ENCODE results near the gene LTA.
A peak's percentile ranks its signal among the peaks of the same experiment; 100 is the strongest.

LTA gene

DNA sequence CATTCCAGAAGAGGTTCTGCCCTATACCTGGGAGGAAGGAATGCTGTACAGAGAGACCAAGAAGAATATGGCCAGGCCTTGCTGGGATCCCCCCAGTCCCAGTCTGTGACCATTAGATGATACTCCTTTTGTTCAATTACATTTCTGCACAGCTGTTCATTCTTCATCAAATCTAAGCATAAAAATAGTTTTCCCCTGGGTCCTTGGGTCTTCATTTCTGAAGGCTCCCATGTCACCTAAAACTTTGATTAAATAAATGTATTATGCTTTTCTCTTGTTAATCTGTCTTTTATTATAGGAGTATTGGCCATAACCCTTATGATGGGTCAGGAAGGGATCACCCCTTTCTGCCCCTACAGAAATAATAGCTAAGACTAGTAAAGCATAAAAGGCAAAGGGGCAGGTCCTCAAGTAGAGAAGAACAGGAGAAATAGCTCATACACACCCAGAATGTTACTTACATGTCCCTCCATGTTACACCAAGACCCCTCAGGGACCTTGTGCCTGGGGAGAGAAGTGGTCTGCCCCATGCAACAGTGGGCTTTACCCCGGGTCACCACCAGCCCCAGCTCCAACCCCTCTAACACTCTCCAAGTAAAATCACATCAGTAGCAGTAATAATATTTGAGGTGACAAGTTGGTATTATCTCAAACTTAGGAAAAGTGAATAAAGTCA, 2.1 kb upstream of the LTA start:
- DNase-seq (ENCODE audit: low read depth in 2 of 2): no peak

DNA sequence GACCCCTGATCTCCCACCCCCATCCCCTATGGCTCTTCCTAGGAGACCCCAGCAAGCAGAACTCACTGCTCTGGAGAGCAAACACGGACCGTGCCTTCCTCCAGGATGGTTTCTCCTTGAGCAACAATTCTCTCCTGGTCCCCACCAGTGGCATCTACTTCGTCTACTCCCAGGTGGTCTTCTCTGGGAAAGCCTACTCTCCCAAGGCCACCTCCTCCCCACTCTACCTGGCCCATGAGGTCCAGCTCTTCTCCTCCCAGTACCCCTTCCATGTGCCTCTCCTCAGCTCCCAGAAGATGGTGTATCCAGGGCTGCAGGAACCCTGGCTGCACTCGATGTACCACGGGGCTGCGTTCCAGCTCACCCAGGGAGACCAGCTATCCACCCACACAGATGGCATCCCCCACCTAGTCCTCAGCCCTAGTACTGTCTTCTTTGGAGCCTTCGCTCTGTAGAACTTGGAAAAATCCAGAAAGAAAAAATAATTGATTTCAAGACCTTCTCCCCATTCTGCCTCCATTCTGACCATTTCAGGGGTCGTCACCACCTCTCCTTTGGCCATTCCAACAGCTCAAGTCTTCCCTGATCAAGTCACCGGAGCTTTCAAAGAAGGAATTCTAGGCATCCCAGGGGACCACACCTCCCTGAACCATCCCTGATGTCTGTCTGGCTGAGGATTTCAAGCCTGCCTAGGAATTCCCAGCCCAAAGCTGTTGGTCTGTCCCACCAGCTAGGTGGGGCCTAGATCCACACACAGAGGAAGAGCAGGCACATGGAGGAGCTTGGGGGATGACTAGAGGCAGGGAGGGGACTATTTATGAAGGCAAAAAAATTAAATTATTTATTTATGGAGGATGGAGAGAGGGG, 1.4 kb downstream of the LTA start:
- no peak for DNase-seq (ENCODE audit: low read depth in 2 of 2)

DNA sequence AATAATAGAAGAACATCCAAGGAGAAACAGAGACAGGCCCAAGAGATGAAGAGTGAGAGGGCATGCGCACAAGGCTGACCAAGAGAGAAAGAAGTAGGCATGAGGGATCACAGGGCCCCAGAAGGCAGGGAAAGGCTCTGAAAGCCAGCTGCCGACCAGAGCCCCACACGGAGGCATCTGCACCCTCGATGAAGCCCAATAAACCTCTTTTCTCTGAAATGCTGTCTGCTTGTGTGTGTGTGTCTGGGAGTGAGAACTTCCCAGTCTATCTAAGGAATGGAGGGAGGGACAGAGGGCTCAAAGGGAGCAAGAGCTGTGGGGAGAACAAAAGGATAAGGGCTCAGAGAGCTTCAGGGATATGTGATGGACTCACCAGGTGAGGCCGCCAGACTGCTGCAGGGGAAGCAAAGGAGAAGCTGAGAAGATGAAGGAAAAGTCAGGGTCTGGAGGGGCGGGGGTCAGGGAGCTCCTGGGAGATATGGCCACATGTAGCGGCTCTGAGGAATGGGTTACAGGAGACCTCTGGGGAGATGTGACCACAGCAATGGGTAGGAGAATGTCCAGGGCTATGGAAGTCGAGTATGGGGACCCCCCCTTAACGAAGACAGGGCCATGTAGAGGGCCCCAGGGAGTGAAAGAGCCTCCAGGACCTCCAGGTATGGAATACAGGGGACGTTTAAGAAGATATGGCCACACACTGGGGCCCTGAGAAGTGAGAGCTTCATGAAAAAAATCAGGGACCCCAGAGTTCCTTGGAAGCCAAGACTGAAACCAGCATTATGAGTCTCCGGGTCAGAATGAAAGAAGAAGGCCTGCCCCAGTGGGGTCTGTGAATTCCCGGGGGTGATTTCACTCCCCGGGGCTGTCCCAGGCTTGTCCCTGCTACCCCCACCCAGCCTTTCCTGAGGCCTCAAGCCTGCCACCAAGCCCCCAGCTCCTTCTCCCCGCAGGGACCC, 2.3 kb downstream of the LTA start:
- peak in 1 of 2 donors; percentile 55 for DNase-seq (ENCODE audit: low read depth in 2 of 2)

DNA sequence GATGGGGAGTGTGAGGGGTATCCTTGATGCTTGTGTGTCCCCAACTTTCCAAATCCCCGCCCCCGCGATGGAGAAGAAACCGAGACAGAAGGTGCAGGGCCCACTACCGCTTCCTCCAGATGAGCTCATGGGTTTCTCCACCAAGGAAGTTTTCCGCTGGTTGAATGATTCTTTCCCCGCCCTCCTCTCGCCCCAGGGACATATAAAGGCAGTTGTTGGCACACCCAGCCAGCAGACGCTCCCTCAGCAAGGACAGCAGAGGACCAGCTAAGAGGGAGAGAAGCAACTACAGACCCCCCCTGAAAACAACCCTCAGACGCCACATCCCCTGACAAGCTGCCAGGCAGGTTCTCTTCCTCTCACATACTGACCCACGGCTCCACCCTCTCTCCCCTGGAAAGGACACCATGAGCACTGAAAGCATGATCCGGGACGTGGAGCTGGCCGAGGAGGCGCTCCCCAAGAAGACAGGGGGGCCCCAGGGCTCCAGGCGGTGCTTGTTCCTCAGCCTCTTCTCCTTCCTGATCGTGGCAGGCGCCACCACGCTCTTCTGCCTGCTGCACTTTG, 3.3 kb downstream of the LTA start, which contains the start of gene TNF:
Gene TNF (plus strand): TSS at position 231 of the 567 bp plus-strand sequence. CDS start 177 bp downstream, at position 408.
- DNase-seq (ENCODE audit: low read depth in 2 of 2): peak; percentile 79 to 82

DNA sequence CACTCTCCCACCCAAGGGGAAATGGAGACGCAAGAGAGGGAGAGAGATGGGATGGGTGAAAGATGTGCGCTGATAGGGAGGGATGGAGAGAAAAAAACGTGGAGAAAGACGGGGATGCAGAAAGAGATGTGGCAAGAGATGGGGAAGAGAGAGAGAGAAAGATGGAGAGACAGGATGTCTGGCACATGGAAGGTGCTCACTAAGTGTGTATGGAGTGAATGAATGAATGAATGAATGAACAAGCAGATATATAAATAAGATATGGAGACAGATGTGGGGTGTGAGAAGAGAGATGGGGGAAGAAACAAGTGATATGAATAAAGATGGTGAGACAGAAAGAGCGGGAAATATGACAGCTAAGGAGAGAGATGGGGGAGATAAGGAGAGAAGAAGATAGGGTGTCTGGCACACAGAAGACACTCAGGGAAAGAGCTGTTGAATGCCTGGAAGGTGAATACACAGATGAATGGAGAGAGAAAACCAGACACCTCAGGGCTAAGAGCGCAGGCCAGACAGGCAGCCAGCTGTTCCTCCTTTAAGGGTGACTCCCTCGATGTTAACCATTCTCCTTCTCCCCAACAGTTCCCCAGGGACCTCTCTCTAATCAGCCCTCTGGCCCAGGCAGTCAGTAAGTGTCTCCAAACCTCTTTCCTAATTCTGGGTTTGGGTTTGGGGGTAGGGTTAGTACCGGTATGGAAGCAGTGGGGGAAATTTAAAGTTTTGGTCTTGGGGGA, 4.0 kb downstream of the LTA start:
- no peak for DNase-seq (ENCODE audit: low read depth in 2 of 2)

DNA sequence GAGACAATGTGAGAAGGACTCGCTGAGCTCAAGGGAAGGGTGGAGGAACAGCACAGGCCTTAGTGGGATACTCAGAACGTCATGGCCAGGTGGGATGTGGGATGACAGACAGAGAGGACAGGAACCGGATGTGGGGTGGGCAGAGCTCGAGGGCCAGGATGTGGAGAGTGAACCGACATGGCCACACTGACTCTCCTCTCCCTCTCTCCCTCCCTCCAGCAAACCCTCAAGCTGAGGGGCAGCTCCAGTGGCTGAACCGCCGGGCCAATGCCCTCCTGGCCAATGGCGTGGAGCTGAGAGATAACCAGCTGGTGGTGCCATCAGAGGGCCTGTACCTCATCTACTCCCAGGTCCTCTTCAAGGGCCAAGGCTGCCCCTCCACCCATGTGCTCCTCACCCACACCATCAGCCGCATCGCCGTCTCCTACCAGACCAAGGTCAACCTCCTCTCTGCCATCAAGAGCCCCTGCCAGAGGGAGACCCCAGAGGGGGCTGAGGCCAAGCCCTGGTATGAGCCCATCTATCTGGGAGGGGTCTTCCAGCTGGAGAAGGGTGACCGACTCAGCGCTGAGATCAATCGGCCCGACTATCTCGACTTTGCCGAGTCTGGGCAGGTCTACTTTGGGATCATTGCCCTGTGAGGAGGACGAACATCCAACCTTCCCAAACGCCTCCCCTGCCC, 4.9 kb downstream of the LTA start:
- DNase-seq (ENCODE audit: low read depth in 2 of 2): no peak

DNA sequence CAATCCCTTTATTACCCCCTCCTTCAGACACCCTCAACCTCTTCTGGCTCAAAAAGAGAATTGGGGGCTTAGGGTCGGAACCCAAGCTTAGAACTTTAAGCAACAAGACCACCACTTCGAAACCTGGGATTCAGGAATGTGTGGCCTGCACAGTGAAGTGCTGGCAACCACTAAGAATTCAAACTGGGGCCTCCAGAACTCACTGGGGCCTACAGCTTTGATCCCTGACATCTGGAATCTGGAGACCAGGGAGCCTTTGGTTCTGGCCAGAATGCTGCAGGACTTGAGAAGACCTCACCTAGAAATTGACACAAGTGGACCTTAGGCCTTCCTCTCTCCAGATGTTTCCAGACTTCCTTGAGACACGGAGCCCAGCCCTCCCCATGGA, 5.5 kb downstream of the LTA start:
- no peak for DNase-seq (ENCODE audit: low read depth in 2 of 2)

DNA sequence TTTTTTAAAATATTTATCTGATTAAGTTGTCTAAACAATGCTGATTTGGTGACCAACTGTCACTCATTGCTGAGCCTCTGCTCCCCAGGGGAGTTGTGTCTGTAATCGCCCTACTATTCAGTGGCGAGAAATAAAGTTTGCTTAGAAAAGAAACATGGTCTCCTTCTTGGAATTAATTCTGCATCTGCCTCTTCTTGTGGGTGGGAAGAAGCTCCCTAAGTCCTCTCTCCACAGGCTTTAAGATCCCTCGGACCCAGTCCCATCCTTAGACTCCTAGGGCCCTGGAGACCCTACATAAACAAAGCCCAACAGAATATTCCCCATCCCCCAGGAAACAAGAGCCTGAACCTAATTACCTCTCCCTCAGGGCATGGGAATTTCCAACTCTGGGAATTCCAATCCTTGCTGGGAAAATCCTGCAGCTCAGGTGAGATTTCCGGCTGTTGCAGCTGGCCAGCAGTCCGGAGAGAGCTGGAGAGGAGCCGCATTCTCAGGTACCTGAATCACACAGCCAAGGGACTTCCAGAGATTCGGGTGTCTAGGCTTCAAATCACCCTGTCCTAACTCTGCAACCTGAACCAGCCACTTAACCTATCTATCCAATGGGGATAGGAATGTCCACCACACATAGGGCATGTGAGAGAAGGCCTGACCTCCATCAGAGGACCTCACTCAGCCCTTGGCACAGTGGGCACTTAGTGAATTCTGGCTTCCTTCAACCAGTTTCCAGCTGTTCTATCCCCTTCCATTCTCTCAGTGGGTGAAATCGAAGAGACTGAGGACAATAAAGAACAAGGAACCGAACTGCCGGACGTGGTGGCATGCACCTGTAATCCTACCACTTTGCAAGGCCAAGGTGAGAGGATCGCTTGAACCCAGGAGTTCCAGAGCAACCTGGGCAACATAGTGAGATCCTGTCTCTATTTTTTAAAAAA, 6.4 kb downstream of the LTA start:
- DNase-seq (ENCODE audit: low read depth in 2 of 2): no peak

DNA sequence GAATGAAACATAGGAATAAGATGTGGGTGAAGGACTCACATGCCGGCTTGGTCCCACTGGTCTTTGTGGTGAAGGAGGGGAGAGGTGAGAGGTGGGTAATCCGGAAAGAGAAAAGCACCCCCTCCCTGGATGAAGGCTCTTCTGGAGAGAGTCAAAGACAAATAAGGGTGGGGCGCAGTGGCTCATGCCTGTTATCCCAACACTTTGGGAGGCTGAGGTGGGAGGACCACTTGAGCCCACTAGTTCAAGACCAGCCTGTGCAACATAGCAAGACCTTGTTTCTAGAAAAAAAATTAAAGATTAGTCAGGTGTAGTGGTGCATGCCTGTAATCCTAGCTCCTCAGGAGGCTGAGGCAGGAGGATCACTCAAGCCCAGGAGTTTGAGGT, 7.0 kb downstream of the LTA start:
- no peak for DNase-seq (ENCODE audit: low read depth in 2 of 2)

DNA sequence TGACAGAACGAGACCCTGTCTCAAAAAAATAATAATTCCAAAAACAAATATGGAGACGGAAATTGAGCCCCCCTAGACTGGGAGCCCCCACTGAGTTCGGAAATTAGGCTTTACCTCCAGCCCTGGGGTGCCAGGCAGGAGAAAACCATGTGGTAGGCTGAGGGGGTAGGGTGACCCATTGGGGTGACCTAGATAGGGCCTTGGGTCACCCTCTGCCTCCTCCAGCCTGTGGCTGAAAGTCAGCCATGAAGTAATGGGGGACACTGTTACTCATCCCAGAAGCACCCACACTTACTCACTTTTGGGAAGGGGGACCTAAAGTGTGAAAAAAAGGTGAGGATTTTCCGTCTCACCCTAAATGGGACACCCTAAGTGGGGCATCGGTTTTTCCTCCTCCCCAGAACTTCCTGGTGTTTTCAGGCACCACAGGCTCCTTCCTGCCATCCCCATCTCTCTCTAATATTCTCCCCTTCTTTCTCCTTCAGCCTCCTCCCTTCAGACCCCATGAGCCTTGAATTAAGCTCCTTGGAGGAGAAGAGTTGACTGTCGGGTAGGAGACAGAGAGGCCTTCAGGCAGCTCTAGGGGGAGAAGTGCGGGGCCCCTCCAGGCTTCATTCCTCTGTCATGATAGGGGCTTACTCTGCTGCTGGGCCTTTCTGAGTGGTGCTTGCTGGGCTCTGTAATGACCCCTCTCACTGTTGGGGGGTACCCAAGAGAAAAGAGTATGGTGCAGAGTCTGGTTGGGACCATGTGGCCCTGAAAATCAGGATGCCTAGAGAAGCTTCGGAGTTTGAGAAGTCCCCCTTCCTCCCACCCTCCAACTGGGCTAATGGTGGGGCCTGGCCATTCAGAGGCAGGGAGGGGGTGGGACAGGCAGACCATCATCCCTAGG, 7.7 kb downstream of the LTA start:
- DNase-seq (ENCODE audit: low read depth in 2 of 2): no peak

DNA sequence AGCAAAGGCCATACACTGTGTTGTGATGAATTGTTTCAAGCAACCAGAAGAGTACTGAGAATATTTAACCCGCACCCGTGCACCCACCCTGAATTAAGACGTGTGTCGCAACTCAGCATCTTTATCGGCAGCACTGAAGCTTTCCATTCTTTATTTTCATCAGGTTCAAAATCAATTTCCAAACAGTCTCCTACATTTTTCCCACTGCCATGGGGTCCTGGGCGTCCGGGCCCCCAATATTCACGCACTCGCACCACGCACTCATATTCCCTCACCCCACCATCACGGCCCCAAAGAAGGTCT, 8.3 kb downstream of the LTA start:
- no peak for DNase-seq (ENCODE audit: low read depth in 2 of 2)

DNA sequence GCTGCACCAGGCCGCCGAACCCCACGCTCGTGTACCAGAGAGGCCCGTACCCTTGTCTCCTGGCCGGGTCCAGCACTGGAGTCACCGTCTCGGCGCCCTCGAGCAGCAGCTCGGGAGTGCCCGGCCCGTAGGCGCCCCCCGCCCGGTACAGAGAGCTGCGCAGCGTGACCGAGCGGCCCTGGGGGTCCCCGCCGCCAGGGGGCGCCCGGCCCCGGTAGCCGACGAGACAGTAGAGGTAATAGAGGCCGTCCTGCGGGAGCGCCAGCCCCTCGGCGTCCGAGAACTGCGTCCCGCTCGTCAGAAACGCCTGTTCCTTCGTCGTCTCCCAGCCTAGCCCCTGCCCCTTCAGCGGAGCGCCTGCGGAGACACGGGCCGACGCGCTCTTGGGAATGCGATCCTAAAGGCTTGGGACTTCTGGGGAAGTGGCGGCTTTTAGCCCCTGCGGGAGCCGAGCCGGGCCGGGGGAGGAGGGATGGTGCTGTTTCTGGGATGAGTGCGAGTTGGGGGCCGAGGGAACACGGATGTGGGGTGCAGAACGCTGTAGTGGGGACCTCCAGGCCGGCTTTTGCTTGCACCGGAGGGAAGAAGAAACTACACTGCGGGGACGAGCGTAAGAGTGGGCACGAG, 8.8 kb downstream of the LTA start:
- DNase-seq (ENCODE audit: low read depth in 2 of 2): peak; percentile 77 to 86

DNA sequence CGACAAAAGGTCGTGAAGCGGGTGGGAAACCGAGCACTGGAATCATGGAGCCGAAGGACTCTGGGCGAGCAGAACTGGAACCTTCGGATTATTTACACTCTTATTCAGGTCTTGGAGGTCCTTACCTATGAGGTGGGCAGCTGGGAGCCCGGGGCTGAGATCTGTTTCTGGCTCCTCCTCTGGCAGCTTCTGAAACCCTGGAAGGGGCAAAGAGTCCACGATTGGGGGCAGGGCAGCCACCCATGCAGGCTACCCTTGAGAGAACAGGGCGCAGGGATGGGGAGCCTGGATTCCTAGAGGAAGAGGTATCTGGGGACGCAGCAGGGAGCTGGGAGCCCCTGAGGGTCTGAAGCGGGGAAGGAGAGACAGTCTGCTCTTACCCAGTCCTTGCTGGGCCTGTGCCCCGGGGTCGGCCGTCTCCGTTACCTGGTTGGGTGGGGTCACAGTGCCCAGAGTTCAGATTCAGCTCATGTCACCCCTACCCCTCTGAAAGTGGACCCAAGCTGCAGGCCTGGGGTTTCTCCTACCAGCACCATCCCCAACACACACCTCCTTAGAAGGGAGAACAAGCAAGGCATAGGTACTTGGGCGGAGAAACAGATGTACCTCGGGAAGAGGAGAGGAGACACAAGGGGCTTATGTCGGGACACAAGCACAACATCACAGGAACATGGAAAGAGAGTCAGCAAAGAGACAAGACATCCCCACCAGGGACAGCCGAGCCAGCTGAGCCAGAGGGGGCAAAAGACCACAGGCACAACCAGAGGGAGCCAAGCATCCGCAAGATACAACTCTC, 9.5 kb downstream of the LTA start:
- DNase-seq (ENCODE audit: low read depth in 2 of 2): no peak

DNA sequence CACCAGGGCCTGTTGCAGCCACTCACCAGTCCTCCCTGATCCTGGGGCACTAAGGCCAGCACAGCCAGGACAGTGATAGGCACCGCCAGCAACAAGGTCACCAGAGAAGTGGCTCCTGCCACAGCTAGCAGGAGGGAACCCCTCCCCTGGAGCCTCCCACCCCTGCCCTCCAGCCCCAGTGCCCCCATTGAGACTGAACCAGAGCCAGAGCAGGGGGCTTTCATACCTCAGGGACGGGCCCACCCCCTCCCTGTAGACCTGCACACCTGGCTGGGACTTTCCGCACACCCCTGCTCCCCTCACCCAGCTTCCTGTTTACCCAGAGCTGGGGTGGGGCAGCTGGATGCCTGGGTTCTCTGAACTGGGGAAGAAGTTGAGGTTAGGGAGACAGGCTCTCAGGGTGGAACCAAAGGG, 10.1 kb downstream of the LTA start, which contains the start of gene LTB:
Gene LTB (minus strand): TSS at position 195 of the 414 bp plus-strand sequence. CDS start 7 bp downstream, at position 188.
- no peak for DNase-seq (ENCODE audit: low read depth in 2 of 2)

DNA sequence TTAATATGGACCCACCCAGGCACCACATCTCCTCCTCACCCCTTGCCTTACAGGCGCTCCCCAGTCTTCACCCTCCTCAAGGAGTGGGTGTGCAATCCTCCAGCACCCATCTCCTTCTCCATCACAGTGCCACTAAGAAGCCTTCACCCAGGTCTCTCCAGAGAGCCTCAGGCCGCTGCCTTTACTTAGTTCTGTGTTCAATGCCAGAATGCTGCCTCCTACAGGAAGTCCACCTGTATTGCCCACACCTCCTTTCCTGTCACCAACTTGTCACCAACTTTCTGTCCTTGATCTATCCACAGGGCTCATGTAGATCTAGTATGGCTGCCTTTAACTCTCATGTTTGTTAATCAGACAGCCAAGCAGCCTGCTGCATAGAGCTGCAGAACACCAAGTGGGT, 13.4 kb downstream of the LTA start:
- no peak for DNase-seq (ENCODE audit: low read depth in 2 of 2)

DNA sequence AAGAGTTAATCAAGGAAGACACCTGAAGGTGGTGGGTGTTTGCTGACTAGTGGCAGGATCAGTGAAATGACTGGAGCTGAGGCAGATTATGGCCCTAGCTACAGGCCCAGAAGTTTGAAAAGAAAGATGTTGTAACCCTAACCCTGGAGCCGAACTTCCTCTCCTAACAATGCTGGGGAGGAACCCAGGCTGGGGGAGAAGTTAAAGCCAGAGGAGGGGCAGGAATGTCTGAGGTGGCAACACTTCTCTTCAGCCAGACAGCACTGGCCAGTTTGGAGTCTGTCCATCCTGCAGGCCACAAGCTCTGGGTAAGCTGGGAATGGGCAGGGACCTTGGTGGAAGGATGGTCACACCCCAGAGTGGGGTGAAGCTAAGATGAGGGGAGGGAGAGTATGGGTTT, 13.9 kb downstream of the LTA start, which contains the start of gene LST1:
Gene LST1 (plus strand): TSS at position 270 of the 400 bp plus-strand sequence. CDS start 1,023 bp downstream, outside the sequence.
- no peak for DNase-seq (ENCODE audit: low read depth in 2 of 2)

Data from stimulated activated CD4-positive, alpha-beta T cell treated with anti-CD3 and anti-CD28 coated beads, Interleukin-15, amount 100 ng/mL, for 48 hours (primary cell).